ENCODE results near the gene BOC.

BOC gene

DNA sequence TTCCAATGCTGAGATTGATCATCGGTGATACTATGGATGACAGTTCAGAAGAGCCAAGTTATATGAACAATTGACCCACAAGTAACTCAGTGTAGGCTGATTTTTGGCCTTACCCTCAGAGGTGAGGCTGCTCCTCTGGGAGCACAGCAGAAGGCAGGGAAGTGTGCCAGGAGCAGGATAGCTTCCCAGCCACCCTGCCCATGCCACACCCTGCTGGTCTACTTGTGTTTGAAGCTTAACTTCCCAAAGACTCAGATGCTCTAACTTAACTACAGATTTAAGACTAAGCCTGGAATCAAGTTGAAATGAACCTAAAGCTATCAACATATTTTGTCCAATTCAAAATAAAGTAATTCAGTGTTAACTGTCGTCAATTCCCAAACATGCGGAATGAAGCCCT is 77.5 kb downstream of the BOC start:
- DNase-seq, result no peak

DNA sequence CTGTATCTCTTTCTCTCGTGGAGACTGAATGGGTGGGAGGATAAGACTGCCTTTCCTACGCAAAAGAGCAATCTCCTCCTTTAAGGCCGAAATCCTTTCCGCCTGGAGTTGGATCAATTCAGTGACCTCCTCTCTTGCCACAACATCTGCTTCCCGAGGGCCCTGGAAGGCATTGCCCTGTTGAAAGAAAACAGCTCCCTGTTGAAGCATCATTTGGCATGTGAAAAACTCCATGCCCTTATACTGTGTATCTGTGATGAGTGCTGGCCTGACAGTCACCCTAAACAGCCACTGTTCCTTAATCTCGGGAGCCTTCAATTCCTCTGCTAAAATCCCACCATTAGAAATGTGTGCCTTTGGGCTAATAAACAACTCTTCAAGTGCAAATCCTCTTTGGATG is 80.2 kb downstream of the BOC start:
- no peak for DNase-seq

GRCh38 chr3:113292933-113293332 is 81.6 kb downstream of the BOC start:
- no peak for DNase-seq

GRCh38 chr3:113293348-113293747 is 82.0 kb downstream of the BOC start:
- DNase-seq, result no peak

DNA sequence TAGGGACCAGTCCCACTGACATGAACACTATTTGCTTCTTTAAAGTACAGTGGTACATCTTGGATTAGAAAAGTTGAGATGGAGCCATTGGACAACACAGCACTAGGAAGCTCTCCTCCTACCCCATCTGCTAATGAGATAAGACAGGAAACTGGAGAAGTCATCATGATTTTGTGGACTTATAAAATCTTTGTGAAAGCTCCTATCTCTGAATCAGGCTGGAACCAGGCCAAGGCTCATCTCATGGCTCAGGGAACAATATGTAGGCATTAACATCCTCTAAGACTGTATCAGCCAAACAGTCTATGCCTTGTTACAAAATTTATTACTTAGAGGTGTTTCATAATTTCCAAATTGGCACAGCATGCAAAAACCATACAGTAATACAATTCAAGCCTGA is 84.1 kb downstream of the BOC start:
- no peak for DNase-seq

- no peak for DNase-seq
Observed at GRCh38 chr3:113297287-113297686, 85.9 kb downstream of the BOC start.

DNA sequence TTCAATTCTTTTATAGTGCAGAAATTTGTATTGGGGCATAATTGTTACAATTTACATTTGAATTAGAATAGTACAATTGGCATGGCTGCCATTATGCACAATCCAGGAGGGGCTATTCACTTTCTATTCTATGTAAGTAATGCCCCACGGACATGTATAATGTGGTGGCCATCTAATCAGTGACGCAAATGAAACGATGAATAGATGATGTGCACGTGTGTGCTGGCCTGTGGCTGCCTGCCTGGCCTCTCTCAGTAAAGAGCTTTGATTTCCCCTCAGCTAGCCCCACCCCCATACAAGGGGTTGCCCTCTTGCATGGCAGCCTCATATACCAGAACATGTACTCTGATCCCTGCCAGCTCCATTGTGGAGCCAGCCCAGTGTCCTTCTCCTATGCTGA is 86.5 kb downstream of the BOC start:
- DNase-seq, result no peak

DNA sequence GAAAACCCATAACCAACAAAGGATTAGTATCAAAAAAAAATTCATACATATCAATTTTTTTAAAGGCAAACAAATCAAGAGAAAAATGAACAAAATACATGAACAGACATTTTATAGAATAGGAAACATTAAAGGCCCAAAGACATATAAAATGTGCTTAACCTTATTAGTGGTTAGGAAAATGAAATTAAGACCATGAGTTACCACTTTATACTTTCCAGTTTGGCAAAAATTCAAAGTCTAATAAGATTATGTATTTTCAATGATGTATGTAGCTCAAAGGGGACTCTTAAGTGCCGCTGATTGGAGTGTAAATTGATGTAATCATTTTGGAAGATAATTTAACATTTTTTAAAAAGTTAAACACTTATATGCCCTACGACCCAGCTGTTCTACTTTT is 89.2 kb downstream of the BOC start:
- DNase-seq, result no peak

DNA sequence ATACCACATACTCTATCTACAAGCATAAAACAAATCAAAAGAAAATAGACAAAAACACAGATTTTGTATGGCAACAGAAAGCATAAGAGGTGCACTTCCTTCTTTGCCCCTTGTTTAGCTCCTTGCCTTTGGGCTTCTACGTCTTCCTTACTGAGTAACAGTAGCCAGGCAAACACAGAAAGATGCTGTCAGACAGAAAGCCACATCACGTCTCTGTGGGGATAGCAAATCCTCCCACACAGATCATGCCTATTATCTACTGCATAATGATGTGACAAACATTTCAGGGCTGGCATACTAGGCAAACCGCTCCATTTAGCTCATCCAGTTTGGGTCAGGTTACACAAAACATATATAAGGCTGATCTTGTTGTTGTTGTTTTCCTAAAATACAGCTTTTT is 92.7 kb downstream of the BOC start:
- no peak for DNase-seq

DNA sequence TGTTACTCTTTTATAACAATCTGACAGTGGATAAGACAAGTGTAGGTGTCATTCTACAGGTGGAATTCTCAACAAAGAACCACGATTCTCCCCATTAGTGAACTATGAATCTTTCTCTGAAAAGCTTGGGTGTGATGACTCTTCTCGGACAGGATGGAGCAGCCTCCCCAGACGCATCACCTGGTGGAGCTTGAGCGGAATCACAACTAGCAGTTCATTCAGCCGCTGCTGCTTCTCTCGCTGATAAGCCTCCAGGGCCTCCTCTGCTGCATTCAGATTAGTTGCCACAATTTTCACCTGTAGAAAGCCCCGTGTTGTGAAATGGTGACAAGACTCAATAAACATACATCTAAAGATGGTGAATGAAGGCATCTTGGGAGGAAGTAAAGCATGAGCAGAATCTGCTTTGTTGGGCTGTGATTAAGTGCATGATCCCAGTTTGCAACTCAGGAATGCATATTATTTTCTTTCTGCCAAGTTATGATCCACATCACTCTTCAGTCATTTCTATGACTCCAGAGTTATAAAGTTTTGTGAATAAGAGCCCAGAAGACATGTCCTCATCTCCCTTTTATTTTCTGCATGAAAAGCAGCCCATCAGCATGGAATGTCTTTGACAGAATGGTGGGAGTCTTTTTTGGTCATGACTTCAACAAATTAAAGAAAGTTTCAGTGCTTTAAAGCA is 93.6 kb downstream of the BOC start:
- DNase-seq, result no peak

- no peak for DNase-seq
Observed at GRCh38 chr3:113310960-113311359, 99.6 kb downstream of the BOC start.

GRCh38 chr3:113312416-113312815 is 101.1 kb downstream of the BOC start:
- DNase-seq, result no peak

- no peak for DNase-seq
Observed at GRCh38 chr3:113314923-113315322, 103.6 kb downstream of the BOC start.

GRCh38 chr3:113329757-113330156 is 118.4 kb downstream of the BOC start:
- DNase-seq, result no peak

DNA sequence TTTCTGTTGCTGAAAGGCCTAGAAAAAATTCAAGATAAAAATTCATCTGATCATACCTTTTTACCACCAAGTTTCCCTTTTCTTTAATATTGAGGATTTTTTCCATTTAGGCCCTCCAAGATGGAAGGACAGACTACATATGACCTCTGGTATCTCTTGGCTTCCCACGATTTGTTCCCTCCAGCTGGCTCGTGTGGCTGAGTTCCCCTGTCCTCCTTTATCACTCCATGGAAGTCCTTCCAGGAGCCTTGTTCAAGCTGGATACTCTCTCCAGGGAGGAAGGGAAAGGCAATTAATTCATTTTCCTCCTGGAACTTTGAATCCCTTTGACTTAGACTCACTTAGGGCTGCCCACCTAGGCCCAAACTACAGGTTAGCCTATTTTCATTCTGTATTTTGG is 119.4 kb downstream of the BOC start:
- no peak for DNase-seq

DNA sequence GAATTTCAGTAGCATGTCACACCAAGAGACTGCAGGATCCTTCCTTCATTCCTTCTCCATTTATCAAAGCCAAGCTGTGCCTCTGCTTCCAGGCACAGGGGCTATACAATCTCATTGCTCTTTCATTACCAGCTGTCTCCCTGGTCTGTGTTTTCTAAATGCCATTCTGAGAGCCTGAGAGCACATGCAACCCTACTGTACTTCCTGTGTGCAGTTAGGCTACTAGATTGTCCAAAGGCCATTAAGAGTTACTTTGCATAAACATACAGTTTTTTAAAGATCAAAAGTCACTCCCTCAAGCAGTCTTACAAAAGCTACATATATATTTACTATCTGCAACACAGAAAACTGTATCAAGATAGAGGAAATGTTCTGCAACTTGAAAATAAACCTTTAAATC is 119.8 kb downstream of the BOC start:
- DNase-seq, result no peak
